ENCODE measurements around the gene EPB41L2. TPM values are rescaled to one million over a fixed set of nuclear protein-coding genes. Genes with fewer than 3 reads are reported as not detected.

Gene EPB41L2
- total RNA-seq, 1 experiment from 2014 or later: 181 TPM

GRCh38 chr6:130849594-130849993, 213.5 kb downstream of the EPB41L2 start:
- intact Hi-C loops (cut with micrococcal nuclease; ENCODE audit: unreplicated experiment): loop anchor here (10.0 kb wide), 1 partner anchor 815 kb away; no protein-coding TSS in a partner anchor
- ChIA-PET POLR2A (ENCODE audit: low non-redundant PET) (no interaction called here), CTCF (no interaction called here)
- Histone ChIP-seq H3K36me3 (ENCODE audit: insufficient read depth, low read length, poor library complexity, severe bottlenecking) (no peaks in the 10 kb centered on the region), H3K27me3 (replicated peaks; ENCODE audit: insufficient read depth, low read depth, low read length, poor library complexity) (no peaks in the 10 kb centered on the region), H3K9me3 (ENCODE audit: low read depth, low read length, poor library complexity, severe bottlenecking) (no peaks in the 10 kb centered on the region), H3K4me3 (ENCODE audit: low read depth, low read length, poor library complexity, severe bottlenecking) (no peak overlapping the region), H3K27ac (ENCODE audit: low read depth, low read length, poor library complexity, severe bottlenecking) (no peak overlapping the region), H3K4me1 (ENCODE audit: insufficient read depth, low read length, poor library complexity, severe bottlenecking) (peaks cover 3% of the 10 kb centered on the region)
- BruUV-seq (replicated peaks): no TSS peak
- TF ChIP-seq, protein P1, sequence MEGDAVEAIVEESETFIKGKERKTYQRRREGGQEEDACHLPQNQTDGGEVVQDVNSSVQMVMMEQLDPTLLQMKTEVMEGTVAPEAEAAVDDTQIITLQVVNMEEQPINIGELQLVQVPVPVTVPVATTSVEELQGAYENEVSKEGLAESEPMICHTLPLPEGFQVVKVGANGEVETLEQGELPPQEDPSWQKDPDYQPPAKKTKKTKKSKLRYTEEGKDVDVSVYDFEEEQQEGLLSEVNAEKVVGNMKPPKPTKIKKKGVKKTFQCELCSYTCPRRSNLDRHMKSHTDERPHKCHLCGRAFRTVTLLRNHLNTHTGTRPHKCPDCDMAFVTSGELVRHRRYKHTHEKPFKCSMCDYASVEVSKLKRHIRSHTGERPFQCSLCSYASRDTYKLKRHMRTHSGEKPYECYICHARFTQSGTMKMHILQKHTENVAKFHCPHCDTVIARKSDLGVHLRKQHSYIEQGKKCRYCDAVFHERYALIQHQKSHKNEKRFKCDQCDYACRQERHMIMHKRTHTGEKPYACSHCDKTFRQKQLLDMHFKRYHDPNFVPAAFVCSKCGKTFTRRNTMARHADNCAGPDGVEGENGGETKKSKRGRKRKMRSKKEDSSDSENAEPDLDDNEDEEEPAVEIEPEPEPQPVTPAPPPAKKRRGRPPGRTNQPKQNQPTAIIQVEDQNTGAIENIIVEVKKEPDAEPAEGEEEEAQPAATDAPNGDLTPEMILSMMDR (conservative IDR thresholded peaks at IDR 0.05; ENCODE audit: low read depth, low read length): no peak
- TF ChIP-seq EZH2 (IDR thresholded peaks at IDR 0.05; ENCODE audit: borderline replicate concordance, low read depth, low read length, poor library complexity, severe bottlenecking): no peak
- DNase-seq (ENCODE audit: low spot score): no peak

- Histone ChIP-seq H3K9me3 (ENCODE audit: low read depth, low read length, poor library complexity, severe bottlenecking) (no peaks in the 10 kb centered on the region), H3K36me3 (ENCODE audit: insufficient read depth, low read length, poor library complexity, severe bottlenecking) (no peaks in the 10 kb centered on the region), H3K4me1 (ENCODE audit: insufficient read depth, low read length, poor library complexity, severe bottlenecking) (peaks cover 3% of the 10 kb centered on the region), H3K27ac (ENCODE audit: low read depth, low read length, poor library complexity, severe bottlenecking) (no peak overlapping the region), H3K27me3 (replicated peaks; ENCODE audit: insufficient read depth, low read depth, low read length, poor library complexity) (no peaks in the 10 kb centered on the region), H3K4me3 (ENCODE audit: low read depth, low read length, poor library complexity, severe bottlenecking) (no peak overlapping the region)
- intact Hi-C loops (cut with micrococcal nuclease; ENCODE audit: unreplicated experiment): loop anchor here (10.0 kb wide), 1 partner anchor 814 kb away; no protein-coding TSS in a partner anchor
- TF ChIP-seq, protein P1 (conservative IDR thresholded peaks at IDR 0.05; ENCODE audit: low read depth, low read length): no peak
- TF ChIP-seq EZH2 (IDR thresholded peaks at IDR 0.05; ENCODE audit: borderline replicate concordance, low read depth, low read length, poor library complexity, severe bottlenecking): no peak
- BruUV-seq (replicated peaks): no TSS peak
- DNase-seq (ENCODE audit: low spot score): peak; percentile 27
- ChIA-PET POLR2A (ENCODE audit: low non-redundant PET) (no interaction called here), CTCF (no interaction called here)
Measured at GRCh38 chr6:130848945-130849344, 214.1 kb downstream of the EPB41L2 start.

- ChIA-PET CTCF (no interaction called here), POLR2A (ENCODE audit: low non-redundant PET) (no interaction called here)
- no peaks in the 10 kb centered on the region for H3K36me3 ChIP-seq (ENCODE audit: insufficient read depth, low read length, poor library complexity, severe bottlenecking)
- H3K4me1 ChIP-seq (ENCODE audit: insufficient read depth, low read length, poor library complexity, severe bottlenecking): peaks cover 3% of the 10 kb centered on the region
- intact Hi-C loops (cut with micrococcal nuclease; ENCODE audit: unreplicated experiment): loop anchor here (10.0 kb wide), 1 partner anchor 812 kb away; no protein-coding TSS in a partner anchor
- no peaks in the 10 kb centered on the region for H3K9me3 ChIP-seq (ENCODE audit: low read depth, low read length, poor library complexity, severe bottlenecking)
- no peak overlapping the region for H3K4me3 ChIP-seq (ENCODE audit: low read depth, low read length, poor library complexity, severe bottlenecking)
- TF ChIP-seq EZH2 (IDR thresholded peaks at IDR 0.05; ENCODE audit: borderline replicate concordance, low read depth, low read length, poor library complexity, severe bottlenecking): no peak
- TF ChIP-seq, protein P1 (conservative IDR thresholded peaks at IDR 0.05; ENCODE audit: low read depth, low read length): no peak
- BruUV-seq (replicated peaks): no TSS peak
- no peak for DNase-seq (ENCODE audit: low spot score)
- H3K27ac ChIP-seq (ENCODE audit: low read depth, low read length, poor library complexity, severe bottlenecking): no peak overlapping the region
- no peaks in the 10 kb centered on the region for H3K27me3 ChIP-seq (replicated peaks; ENCODE audit: insufficient read depth, low read depth, low read length, poor library complexity)
Measured at GRCh38 chr6:130847001-130847910, 215.8 kb downstream of the EPB41L2 start.
